ENCODE data around the gene PRPF38B. TPM values are rescaled to one million over a fixed set of nuclear protein-coding genes. Genes with fewer than 3 reads are reported as not detected.

PRPF38B gene
- total and polyA plus RNA-seq, 9 of the 15 experiments (the other 6 are each of a cell fraction or from before 2014, with no cell fraction given) = 25.3 to 85.5 (median 66.4) TPM

GRCh38 chr1:108691942-108692723, at the start of gene PRPF38B (continued):
- TF ChIP-seq, protein P1, sequence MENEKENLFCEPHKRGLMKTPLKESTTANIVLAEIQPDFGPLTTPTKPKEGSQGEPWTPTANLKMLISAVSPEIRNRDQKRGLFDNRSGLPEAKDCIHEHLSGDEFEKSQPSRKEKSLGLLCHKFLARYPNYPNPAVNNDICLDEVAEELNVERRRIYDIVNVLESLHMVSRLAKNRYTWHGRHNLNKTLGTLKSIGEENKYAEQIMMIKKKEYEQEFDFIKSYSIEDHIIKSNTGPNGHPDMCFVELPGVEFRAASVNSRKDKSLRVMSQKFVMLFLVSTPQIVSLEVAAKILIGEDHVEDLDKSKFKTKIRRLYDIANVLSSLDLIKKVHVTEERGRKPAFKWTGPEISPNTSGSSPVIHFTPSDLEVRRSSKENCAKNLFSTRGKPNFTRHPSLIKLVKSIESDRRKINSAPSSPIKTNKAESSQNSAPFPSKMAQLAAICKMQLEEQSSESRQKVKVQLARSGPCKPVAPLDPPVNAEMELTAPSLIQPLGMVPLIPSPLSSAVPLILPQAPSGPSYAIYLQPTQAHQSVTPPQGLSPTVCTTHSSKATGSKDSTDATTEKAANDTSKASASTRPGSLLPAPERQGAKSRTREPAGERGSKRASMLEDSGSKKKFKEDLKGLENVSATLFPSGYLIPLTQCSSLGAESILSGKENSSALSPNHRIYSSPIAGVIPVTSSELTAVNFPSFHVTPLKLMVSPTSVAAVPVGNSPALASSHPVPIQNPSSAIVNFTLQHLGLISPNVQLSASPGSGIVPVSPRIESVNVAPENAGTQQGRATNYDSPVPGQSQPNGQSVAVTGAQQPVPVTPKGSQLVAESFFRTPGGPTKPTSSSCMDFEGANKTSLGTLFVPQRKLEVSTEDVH (IDR thresholded peaks at IDR 0.05; ENCODE audit: low read depth, partially characterized antibody) = peak; percentile 66
- TF ChIP-seq CREB1 (IDR thresholded peaks at IDR 0.05) (peak; percentile 92), CREB1 (CRISPR knock-in tag; IDR thresholded peaks at IDR 0.05) (peak; percentile 90), ZBED1 (IDR thresholded peaks at IDR 0.05) (peak; percentile 45; the same call in 1 of the 2 replicates), ELF4 (CRISPR knock-in tag; IDR thresholded peaks at IDR 0.05) (no peak; the same call in 1 of the 2 replicates), HINFP (tag; conservative IDR thresholded peaks at IDR 0.05; ENCODE audit: low read depth) (0 out of 2 replicates have a peak, but pooled peaks have one; percentile 27), HMGN3 (IDR thresholded peaks at IDR 0.05; ENCODE audit: borderline replicate concordance, extremely low read depth, insufficient read length, low read depth, low read length) (peak; percentile 70), HNRNPUL1 (IDR thresholded peaks at IDR 0.05; ENCODE audit: low read length) (no peak), SMC3 (conservative IDR thresholded peaks at IDR 0.05; ENCODE audit: insufficient read depth, low read depth, low read length) (no peak), ZBTB7A (IDR thresholded peaks at IDR 0.05; ENCODE audit: borderline replicate concordance, control insufficient read depth, low read depth, low read length) (peak; percentile 21; the same call in 1 of the 2 replicates), ARID2 (IDR thresholded peaks at IDR 0.05) (peak; percentile 30; the same call in 1 of the 2 replicates)
- TF ChIP-seq, protein P2, sequence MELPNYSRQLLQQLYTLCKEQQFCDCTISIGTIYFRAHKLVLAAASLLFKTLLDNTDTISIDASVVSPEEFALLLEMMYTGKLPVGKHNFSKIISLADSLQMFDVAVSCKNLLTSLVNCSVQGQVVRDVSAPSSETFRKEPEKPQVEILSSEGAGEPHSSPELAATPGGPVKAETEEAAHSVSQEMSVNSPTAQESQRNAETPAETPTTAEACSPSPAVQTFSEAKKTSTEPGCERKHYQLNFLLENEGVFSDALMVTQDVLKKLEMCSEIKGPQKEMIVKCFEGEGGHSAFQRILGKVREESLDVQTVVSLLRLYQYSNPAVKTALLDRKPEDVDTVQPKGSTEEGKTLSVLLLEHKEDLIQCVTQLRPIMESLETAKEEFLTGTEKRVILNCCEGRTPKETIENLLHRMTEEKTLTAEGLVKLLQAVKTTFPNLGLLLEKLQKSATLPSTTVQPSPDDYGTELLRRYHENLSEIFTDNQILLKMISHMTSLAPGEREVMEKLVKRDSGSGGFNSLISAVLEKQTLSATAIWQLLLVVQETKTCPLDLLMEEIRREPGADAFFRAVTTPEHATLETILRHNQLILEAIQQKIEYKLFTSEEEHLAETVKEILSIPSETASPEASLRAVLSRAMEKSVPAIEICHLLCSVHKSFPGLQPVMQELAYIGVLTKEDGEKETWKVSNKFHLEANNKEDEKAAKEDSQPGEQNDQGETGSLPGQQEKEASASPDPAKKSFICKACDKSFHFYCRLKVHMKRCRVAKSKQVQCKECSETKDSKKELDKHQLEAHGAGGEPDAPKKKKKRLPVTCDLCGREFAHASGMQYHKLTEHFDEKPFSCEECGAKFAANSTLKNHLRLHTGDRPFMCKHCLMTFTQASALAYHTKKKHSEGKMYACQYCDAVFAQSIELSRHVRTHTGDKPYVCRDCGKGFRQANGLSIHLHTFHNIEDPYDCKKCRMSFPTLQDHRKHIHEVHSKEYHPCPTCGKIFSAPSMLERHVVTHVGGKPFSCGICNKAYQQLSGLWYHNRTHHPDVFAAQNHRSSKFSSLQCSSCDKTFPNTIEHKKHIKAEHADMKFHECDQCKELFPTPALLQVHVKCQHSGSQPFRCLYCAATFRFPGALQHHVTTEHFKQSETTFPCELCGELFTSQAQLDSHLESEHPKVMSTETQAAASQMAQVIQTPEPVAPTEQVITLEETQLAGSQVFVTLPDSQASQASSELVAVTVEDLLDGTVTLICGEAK (IDR thresholded peaks at IDR 0.05) = peak; percentile 91
- TF ChIP-seq, protein P2 (CRISPR knock-in tag; IDR thresholded peaks at IDR 0.05) = no peak

Measured in K562 (cell line).